GM10266 (cell line): ENCODE results near the gene PML.

Experiments used
- DNase-seq: peaks from one replicate; pipeline ENCODE4 v3.0.0; 2012; ENCODE audit errors: extremely low spot score
- TF ChIP-seq, protein P1 (sequence below): IDR thresholded peaks from 2 replicates; pipeline ENCODE4 v1.5.1; 2012; ENCODE audit warnings: mild to moderate bottlenecking, low read depth; ENCODE audit not compliant: control insufficient read depth, insufficient read depth; ENCODE audit errors: missing control alignments

The PML gene

DNA sequence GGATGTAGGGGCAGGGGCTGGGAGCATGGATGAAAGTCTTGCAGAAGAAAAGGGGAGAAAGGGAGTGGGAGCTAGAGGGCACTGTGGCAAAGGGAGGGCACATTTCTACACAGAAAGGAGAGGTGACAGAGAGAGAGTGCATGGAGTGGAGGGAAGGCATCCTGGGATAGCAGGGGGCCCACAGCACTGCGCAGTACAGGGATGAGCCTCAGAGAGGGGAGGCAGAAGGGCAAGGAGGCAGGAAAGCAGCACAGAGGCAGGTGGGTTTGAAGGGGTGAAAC lies 7.8 kb upstream of the PML start:
- TF ChIP-seq, protein P1, sequence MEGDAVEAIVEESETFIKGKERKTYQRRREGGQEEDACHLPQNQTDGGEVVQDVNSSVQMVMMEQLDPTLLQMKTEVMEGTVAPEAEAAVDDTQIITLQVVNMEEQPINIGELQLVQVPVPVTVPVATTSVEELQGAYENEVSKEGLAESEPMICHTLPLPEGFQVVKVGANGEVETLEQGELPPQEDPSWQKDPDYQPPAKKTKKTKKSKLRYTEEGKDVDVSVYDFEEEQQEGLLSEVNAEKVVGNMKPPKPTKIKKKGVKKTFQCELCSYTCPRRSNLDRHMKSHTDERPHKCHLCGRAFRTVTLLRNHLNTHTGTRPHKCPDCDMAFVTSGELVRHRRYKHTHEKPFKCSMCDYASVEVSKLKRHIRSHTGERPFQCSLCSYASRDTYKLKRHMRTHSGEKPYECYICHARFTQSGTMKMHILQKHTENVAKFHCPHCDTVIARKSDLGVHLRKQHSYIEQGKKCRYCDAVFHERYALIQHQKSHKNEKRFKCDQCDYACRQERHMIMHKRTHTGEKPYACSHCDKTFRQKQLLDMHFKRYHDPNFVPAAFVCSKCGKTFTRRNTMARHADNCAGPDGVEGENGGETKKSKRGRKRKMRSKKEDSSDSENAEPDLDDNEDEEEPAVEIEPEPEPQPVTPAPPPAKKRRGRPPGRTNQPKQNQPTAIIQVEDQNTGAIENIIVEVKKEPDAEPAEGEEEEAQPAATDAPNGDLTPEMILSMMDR, result no peak
- DNase-seq, result no peak

DNA sequence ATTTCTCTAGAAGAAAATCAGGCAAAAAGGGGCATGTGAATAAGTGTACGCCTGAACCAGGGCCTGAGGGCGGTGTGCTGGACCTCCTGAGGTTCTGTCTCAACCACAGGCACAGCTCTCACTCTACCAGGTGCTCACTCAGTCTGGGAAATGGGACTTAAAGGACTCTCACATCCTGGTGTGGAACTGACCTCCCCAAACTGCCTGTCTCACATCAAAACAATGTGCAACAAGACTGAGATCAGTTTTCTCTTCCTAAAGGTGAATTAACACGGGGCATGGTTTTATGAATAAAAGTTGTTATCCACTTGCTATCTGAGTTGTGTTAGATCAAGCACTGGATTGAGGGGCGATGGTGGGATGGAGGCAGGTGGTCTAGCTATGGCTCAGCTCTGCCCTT lies 7.3 kb upstream of the PML start:
- TF ChIP-seq, protein P1, result no peak
- no peak for DNase-seq

- TF ChIP-seq, protein P1, result no peak
Measured at GRCh38 chr15:73987681-73988444, 6.7 kb upstream of the PML start.

GRCh38 chr15:73988445-73988969 lies 6.0 kb upstream of the PML start:
- no peak for DNase-seq
- TF ChIP-seq, protein P1, result no peak

More at GRCh38 chr15:73987681-73988444, 6.7 kb upstream of the PML start:
- DNase-seq, result peak; percentile 69

- TF ChIP-seq, protein P1, result no peak
- no peak for DNase-seq
Measured at GRCh38 chr15:73989001-73989798, 5.3 kb upstream of the PML start.

DNA sequence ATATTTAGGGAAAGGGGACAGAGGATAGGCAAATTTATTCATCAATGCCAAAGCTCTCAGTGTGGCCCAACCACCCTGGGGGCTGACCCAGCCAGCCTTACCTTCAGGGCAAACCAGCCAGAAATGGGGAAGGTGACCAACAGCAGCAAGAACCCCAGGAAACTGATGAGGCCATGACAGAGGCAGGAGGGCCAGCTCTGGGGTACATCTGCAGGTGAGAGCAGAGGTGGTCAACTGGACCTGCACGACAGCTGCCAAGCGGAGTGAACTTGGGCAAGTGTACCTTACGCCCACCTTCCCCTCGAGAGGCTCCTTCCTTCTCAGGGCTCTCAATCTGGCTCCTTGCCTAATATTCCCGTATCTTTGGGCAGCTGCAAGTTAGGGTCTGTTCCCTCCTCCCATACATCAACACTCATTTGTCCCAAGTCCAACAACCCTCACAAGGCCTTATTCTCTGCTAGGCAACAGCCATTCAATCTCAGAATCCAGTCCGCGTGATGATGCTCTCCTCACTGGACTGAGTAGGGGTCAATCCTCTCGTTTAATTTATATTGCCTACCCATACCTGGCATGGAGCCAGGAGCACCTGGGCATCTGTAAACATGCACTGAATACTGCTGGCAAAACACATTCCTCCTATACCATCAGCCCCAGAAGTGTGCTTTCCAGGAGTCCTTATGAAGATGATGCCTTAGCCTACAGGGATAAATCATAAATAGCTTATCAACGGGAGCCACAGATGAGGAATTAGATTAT lies 4.1 kb upstream of the PML start:
- TF ChIP-seq, protein P1, result no peak
- no peak for DNase-seq
